HepG2 (cell line): ENCODE data around the gene CD164L2.

ENCODE experiments used
- CBX5 ChIP-seq: sonication (generic); formaldehyde crosslinking; IDR thresholded peaks from 2 replicates; pipeline ENCODE4 v1.4.0; 2020; ENCODE audit warnings: missing genetic modification reagents, borderline replicate concordance
- NR1H2 ChIP-seq: sonication (generic); formaldehyde crosslinking; IDR thresholded peaks from 2 replicates; pipeline ENCODE4 v1.8.1; 2022; ENCODE audit warnings: low read depth, missing genetic modification reagents, borderline replicate concordance
- ONECUT2 ChIP-seq: sonication (generic); formaldehyde crosslinking; IDR thresholded peaks from 2 replicates; pipeline ENCODE4 v1.4.0; 2020; ENCODE audit warnings: missing genetic modification reagents
- POGZ ChIP-seq: sonication (generic); formaldehyde crosslinking; IDR thresholded peaks from 2 replicates; pipeline ENCODE4 v1.4.0; 2020; ENCODE audit warnings: mild to moderate bottlenecking, missing genetic modification reagents
- RXRA ChIP-seq: sonication (generic); formaldehyde crosslinking; IDR thresholded peaks from 2 replicates; pipeline ENCODE4 v1.5.1; 2020; ENCODE audit warnings: missing genetic modification reagents
- SMAD9 ChIP-seq: sonication (generic); formaldehyde crosslinking; IDR thresholded peaks from 2 replicates; pipeline ENCODE4 v1.5.1; 2020; ENCODE audit warnings: mild to moderate bottlenecking, missing genetic modification reagents
- SUZ12 ChIP-seq: fragments of 150-350 bp; IDR thresholded peaks from 2 replicates; pipeline ENCODE4 v1.6.1; 2014; ENCODE audit warnings: low read depth, low read length
- TRIM22 ChIP-seq: fragments of 450-650 bp; IDR thresholded peaks from 2 replicates; pipeline ENCODE4 v1.6.1; 2017
- ZFP37 ChIP-seq: sonication (generic); formaldehyde crosslinking; IDR thresholded peaks from 2 replicates; pipeline ENCODE4 v1.4.0; 2020; ENCODE audit warnings: missing genetic modification reagents, borderline replicate concordance
- ZNF431 ChIP-seq: sonication (generic); formaldehyde crosslinking; IDR thresholded peaks from 2 replicates; pipeline ENCODE4 v1.9.0; 2022; ENCODE audit warnings: missing genetic modification reagents, low read depth, mild to moderate bottlenecking, borderline replicate concordance
- ZNF768 ChIP-seq: sonication (generic); formaldehyde crosslinking; IDR thresholded peaks from 2 replicates; pipeline ENCODE4 v1.4.0; 2020; ENCODE audit warnings: missing genetic modification reagents
- TF ChIP-seq, protein P1 (sequence below): sonication (generic); formaldehyde crosslinking; IDR thresholded peaks from 2 replicates; pipeline ENCODE4 v1.4.0; 2020; ENCODE audit warnings: missing genetic modification reagents, borderline replicate concordance
- TF ChIP-seq, protein P2 (sequence below): sonication (generic); formaldehyde crosslinking; IDR thresholded peaks from 2 replicates; pipeline ENCODE4 v1.4.0; 2020; ENCODE audit warnings: low read depth, mild to moderate bottlenecking, missing genetic modification reagents

GRCh38 chr1:27353166-27353565 is 30.0 kb downstream of the CD164L2 start:
- TF ChIP-seq POGZ (CRISPR knock-in tag) (no peak), CBX5 (CRISPR knock-in tag) (no peak), RXRA (CRISPR knock-in tag) (no peak), TRIM22 (no peak), ZFP37 (CRISPR knock-in tag) (no peak), ONECUT2 (CRISPR knock-in tag) (no peak), NR1H2 (CRISPR knock-in tag) (no peak), ZNF431 (no peak), SMAD9 (CRISPR knock-in tag) (no peak), ZNF768 (CRISPR knock-in tag) (no peak), SUZ12 (no peak)
- TF ChIP-seq, protein P1, sequence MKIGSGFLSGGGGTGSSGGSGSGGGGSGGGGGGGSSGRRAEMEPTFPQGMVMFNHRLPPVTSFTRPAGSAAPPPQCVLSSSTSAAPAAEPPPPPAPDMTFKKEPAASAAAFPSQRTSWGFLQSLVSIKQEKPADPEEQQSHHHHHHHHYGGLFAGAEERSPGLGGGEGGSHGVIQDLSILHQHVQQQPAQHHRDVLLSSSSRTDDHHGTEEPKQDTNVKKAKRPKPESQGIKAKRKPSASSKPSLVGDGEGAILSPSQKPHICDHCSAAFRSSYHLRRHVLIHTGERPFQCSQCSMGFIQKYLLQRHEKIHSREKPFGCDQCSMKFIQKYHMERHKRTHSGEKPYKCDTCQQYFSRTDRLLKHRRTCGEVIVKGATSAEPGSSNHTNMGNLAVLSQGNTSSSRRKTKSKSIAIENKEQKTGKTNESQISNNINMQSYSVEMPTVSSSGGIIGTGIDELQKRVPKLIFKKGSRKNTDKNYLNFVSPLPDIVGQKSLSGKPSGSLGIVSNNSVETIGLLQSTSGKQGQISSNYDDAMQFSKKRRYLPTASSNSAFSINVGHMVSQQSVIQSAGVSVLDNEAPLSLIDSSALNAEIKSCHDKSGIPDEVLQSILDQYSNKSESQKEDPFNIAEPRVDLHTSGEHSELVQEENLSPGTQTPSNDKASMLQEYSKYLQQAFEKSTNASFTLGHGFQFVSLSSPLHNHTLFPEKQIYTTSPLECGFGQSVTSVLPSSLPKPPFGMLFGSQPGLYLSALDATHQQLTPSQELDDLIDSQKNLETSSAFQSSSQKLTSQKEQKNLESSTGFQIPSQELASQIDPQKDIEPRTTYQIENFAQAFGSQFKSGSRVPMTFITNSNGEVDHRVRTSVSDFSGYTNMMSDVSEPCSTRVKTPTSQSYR (CRISPR knock-in tag): no peak
- TF ChIP-seq, protein P2, sequence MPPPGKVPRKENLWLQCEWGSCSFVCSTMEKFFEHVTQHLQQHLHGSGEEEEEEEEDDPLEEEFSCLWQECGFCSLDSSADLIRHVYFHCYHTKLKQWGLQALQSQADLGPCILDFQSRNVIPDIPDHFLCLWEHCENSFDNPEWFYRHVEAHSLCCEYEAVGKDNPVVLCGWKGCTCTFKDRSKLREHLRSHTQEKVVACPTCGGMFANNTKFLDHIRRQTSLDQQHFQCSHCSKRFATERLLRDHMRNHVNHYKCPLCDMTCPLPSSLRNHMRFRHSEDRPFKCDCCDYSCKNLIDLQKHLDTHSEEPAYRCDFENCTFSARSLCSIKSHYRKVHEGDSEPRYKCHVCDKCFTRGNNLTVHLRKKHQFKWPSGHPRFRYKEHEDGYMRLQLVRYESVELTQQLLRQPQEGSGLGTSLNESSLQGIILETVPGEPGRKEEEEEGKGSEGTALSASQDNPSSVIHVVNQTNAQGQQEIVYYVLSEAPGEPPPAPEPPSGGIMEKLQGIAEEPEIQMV (CRISPR knock-in tag): no peak
